Thyroid gland (tissue), 4 donors: ENCODE results near the gene ELFN1. TPM values are rescaled to one million over a fixed set of nuclear protein-coding genes. Genes with fewer than 3 reads are reported as not detected.

ENCODE experiments used
- DNase-seq, 2 donors: peaks; one replicate each; pipeline ENCODE4 v3.0.0-alpha.2; 2019
- H3K27ac ChIP-seq, 3 donors: fragments of 200-600 bp; sonication (generic); 1 replicate in 2 of 3; 2 replicates in 1 of 3; pipeline ENCODE4 v1.5.1; 2016 to 2019; ENCODE audit warnings: mild to moderate bottlenecking in 1 of 3, moderate library complexity in 1 of 3
- H3K27me3 ChIP-seq: fragments of 200-600 bp; sonication (generic); one replicate; pipeline ENCODE4 v1.5.1; 2019
- H3K36me3 ChIP-seq, 2 donors: fragments of 200-600 bp; sonication (generic); one replicate each; pipeline ENCODE4 v1.5.1; 2016 to 2019
- H3K4me1 ChIP-seq, 2 donors: fragments of 200-600 bp; sonication (generic); one replicate each; pipeline ENCODE4 v1.5.1; 2017 to 2019
- H3K4me3 ChIP-seq, 3 donors: fragments of 200-600 bp; sonication (generic); replicated peaks in 1 of 3; 1 replicate in 2 of 3; 2 replicates in 1 of 3; pipeline ENCODE4 v1.5.1; 2016; ENCODE audit warnings: mild to moderate bottlenecking in 1 of 3
- H3K9me3 ChIP-seq: fragments of 200-600 bp; sonication (generic); one replicate; pipeline ENCODE4 v1.5.1; 2017
- CTCF ChIP-seq, 6 experiments: fragments of 200-600 bp in 3 of 6; fragments of 450-650 bp in 3 of 6; sonication (generic) in 3 of 6; IDR thresholded peaks; one replicate each; pipeline ENCODE4 v1.5.1; 2016 to 2019; ENCODE audit warnings: antibody characterized with exemption in 6 of 6, mild to moderate bottlenecking in 2 of 6, inconsistent platforms in 1 of 6, moderate library complexity in 1 of 6
- POLR2A ChIP-seq, 2 donors: fragments of 450-650 bp; IDR thresholded peaks; one replicate each; pipeline ENCODE4 v1.6.1; 2017; ENCODE audit warnings: antibody characterized with exemption in 2 of 2, mild to moderate bottlenecking in 2 of 2, moderate library complexity in 1 of 2
- WGBS, 2 donors: methylation state at CpG; one replicate each; pipeline ENCODE4 v1.1.5; 2017; 5-methylcytosine and 5-hydroxymethylcytosine counted together
- intact Hi-C: fragments of 100-400 bp; cut with DNase I; formaldehyde crosslinking; loops from one replicate; pipeline ENCODE4 v1.15.1; 2023
- total RNA-seq, 4 donors: library from RNA; depleted of rRNA; stranded (reverse); fragments of >200 nt; gene quantifications; one replicate each; pipeline ENCODE4 v1.2.3, GENCODE V29; 2016

The ELFN1 gene
- total RNA-seq, 4 donors from 2014 or later = 0.11 to 0.96 (median 0.54) TPM

DNA sequence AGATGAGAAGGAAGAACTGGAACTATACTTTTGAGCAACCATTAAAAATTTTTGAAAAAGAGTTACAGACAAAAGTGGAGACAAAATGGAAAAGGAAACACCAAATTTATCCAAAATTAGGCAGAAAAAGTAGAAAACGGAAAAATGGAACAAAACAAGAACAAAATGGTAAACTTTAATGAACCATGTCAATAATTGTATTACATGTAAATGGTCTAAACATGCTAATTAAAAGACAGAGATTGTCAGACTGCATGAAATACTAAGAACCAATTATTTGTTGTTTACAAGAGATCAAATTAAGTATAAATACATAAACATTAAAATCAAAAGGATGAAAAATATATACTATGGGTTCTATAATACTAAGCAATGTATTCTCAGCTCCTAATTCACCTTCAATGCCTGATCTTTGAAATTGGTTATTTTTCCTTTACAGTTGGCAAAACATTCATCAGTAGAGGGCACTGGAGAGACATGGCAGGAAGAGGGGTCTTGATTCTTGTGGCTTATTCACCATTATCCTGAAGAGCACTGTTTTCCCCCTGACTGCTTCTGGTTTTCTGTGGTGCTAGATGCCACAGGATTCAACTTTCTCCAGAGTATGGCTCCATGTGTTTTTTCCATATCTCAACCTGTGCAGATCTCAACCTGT lies 124.9 kb downstream of the ELFN1 start:
- H3K27me3 ChIP-seq = no peaks in the 10 kb centered on the region
- H3K9me3 ChIP-seq = no peaks in the 10 kb centered on the region
- no peak for DNase-seq
- H3K36me3 ChIP-seq = no peaks in the 10 kb centered on the region
- no peak overlapping the region for H3K4me3 ChIP-seq
- H3K27ac ChIP-seq = no peak overlapping the region
- intact Hi-C loops = no loop called here
- 13 to 28% methylated on average over 1 of the region's 1 CpG for WGBS, 2 donors
- no peak for TF ChIP-seq POLR2A (IDR thresholded peaks at IDR 0.05)
- TF ChIP-seq CTCF (IDR thresholded peaks at IDR 0.05) = no peak
- no peaks in the 10 kb centered on the region for H3K4me1 ChIP-seq

Other genes starting within 250 kb of the ELFN1 start
- gene MICALL2, start 210.8 kb upstream of the ELFN1 start, total RNA-seq = 10 to 100 TPM; 10.0 to 16.6 (median 14.3) TPM
- 10 to 100 TPM; 34.5 to 72.3 (median 65.5) TPM for gene INTS1, start 165.9 kb upstream of the ELFN1 start, total RNA-seq
- gene MAFK, start 139.6 kb upstream of the ELFN1 start, total RNA-seq = 10 to 100 TPM; 16.8 to 26.7 (median 21.7) TPM
- 1 to 10 TPM in 1 of 4 donors, under 1 TPM in 3; 0.44 to 3.0 (median 0.70) TPM for gene TMEM184A, start 114.1 kb upstream of the ELFN1 start, total RNA-seq
- gene PSMG3, start 100.2 kb upstream of the ELFN1 start, total RNA-seq = 10 to 100 TPM; 28.1 to 65.6 (median 50.2) TPM